ENCODE data around the gene PIEZO2.

PIEZO2 gene

DNA sequence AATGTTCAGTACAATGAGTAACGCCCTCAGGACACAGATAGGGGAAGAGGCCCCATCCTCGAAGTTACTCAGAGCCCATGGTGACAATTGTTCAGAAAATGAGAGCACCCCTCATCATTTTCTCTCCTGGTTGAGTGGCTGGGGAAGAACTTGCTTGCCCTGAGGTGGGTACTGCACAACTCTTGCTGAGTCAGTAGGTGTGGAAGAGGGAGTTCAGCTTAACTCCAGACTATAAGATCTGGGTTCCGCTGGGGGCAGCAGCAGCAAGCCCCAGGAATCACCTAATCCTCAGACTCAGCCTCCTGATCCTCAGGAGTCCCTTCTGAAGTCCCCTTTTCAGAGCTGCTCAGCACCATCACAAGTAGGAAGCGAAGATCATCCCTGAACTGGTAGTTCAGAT, 123.7 kb downstream of the PIEZO2 start:
- DNase-seq (ENCODE audit: low spot score) = no peak

DNA sequence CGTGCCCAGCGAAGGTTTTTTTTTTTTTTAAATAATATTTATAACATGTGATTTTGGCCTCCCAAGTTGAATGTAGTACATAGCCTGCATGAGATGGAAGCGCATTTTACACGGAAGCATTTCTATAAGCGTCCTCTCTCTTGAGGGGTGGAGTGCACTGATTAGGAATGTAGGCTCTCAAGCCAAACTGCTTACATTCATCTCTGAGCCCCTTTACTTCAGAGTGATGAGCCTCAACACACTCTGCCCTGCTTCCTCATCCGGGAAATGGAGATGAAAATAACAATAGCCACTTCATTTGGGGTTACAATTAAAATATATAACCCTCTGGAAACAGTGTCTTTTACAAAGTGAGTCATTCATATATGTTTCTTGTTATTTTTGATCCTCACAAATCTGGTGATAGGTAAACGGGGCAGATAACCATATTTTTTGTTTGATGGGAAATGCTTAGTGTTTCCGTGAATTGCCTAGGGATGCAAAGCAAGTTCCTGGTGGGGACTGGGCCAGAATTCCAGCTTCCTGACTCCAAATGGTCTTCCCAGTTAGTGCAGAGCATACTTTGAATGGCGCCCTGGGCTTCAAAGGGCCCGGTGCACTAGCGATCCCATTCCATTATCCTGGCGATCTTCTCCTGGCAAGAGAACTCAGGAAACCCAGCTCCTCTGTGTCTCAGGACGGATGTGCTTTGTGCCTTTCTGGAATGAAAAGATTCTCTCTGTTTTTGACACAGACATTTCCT, 124.3 kb downstream of the PIEZO2 start:
- no peak for DNase-seq (ENCODE audit: low spot score)

DNA sequence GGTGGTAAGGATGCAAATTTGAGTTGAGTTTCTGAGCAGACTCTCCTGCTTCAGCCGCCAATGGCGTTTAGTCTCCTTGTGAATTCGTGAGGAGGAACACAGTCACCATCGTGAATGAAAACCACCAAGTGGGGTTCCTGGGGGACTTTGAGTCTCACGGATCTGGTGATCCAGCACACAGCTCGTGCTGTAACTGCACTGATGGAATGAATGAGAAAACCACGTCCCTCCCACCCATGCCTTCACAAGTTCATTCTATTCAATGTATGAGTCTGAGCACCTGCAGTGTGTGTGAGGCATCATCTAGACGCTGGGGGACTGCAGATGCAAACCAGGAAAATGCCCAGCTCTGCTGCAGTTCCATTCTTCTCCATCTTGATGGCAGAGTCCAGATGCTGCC, 127.9 kb downstream of the PIEZO2 start:
- DNase-seq (ENCODE audit: low spot score) = no peak

DNA sequence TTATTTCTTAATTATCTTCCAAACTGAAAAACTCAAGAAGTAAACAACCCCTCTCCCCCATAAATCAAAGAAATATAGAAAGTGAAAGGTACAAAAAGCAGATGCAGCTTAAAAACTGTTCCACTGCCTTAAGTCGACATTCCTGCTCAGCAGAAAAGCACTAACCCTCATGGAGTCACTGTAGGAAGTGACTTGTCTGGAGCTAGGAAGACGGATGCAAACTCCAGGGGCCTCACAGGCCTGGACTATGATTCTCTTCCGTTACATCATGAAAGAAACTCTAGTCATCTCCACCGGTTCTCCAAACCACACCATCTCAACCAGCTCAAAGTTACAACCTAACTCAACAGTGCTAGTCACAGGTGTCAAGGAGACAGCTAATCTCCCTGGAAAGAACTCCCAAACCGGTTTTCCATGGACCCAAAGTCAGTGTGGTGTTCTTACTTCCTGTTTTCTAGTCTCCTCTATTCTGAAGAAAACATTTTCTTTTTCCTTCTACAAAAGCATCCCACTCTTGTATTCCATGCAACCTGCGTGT, 128.4 kb downstream of the PIEZO2 start:
- DNase-seq (ENCODE audit: low spot score) = no peak

DNA sequence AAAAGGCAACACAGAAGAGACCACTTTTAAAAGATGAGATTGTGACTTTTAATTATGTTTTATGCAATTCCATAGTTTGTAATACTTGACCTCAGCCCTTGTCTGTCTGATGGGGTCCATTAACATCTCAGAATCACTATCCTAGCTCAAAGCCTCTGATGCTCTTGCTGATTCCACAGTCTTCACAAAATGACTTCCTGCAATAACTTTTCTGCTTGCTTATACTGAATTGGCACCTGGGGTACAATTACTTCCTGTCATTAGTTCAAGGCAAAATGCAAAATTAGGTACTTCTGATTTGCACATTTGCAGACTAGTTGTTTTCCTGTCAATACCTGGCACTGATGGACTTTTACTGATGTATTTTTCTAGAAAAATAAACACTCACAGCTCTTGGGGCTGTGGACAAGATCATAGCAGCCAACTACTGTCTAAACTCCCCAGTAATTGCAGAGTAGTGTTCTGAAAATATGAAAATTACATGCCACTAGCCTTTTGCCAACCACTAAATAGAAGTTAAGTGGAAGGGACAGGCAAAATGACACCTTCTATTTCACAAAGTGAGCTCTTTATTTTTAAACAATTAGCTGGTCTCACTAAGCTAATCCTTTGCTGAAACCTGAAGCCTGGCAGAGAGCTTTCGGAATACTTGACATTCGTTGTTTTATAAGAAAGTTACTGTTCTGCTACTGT, 129.1 kb downstream of the PIEZO2 start:
- no peak for DNase-seq (ENCODE audit: low spot score)

DNA sequence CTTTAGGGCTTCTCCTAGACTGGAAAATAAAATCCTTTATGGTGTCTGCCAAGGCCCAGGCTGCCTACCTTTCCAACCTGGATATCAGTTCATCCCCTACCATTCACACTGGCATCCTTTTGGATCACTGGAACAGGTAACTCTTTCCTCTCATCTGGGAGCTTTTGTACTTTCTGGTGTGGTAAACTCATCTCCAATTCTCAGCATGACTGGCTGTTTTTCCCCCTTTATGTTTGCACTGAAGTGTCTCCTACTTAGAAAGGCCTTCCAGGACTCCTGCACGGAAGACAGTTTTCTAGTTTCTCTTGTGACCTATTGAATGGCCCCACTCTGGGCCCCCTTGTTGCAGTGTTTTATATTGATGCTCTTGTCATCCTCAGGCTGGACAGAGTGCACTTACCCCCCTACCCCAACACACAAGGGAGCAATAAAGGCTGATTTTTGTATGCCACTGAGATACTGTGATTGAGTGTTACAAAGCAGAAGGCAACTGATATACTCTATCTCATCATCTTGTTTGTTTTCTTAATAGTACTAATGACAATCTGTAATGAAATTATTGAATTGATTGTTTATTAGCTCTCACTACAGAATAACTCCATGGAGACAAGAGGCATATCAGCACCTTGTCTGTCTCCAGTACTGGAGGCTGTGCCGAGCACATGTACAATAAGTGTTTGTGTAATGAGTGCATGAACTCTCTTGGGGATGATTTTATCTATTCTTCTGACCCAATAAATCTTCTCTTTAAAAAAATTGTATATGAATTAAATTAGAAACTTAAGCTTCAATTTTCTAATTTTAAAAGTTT, 129.9 kb downstream of the PIEZO2 start:
- DNase-seq (ENCODE audit: low spot score) = no peak

DNA sequence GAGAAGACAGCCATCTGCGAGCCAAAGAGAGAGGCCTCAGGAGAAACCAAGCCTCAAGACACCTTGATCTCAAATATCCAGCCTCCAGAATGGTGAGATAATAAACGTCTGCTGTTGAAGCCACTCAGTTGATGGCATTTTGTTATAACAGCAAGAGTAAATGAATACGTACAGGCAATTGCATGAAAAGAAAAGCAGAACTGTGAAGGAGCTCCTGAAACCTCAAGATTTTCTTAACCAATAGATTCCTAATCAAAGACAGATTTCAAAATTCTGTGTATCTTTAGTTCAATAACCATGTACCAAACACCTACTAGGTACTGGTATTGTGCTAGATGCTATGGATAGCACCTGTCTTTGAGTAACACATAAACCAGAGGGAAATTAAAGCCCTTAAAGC, 139.5 kb downstream of the PIEZO2 start:
- no peak for DNase-seq (ENCODE audit: low spot score)

DNA sequence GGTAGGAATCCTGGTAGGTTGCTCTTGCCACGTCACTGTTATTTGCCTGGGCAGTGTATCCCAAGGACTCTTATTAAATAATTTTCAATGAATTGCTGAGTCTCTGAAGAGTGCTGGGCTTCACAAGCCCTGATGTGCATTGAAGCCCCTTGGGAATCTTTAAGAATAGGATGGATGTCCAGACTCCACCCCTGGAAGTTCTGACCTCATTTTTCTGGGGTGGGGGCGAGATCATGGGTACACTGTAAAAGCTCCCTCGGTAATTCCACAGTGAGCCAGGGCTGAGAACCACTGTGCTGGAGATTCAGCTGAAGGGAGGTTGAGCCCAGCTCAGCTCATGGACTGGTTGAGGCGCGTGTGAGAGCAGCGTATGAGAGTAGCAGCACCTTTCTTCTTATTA, 140.2 kb downstream of the PIEZO2 start:
- no peak for DNase-seq (ENCODE audit: low spot score)

DNA sequence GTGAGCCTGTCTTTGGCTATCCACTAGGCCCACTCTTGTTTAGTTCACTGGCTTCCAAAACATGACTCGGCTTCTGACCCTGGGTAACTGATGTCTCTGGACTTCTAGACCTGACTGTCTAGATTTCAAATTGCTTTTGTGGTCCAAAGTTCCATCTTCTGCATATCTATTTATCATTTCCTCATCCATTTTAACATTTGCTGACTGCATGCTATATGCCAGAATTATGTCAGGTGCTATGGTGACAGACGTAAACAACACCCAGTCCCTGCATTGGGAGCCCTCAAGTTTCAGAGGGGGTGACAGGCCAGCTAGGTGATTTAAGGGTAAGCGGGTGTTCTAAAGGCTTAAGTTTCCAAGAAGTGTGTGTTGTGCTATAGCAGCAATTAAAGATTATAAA, 140.9 kb downstream of the PIEZO2 start:
- no peak for DNase-seq (ENCODE audit: low spot score)

DNA sequence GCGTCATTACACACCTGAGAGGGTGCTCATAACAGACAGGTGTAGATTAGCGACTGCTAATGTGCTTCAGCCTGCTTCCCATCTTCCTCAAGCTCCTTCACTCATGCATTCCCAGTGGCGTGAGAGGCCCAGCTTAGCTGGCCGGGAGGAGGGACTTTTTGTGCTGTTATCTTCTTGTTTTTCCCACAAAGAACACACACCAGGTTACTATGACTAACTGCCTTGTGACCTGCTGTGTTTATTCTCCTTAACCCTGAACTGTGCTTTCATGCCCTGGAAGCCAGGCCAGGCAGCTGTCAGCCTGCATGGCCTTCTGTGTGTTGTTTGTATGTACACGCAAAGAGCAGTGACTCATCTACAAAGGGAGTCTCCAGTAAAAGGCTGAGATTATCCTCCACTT, 143.8 kb downstream of the PIEZO2 start:
- DNase-seq (ENCODE audit: low spot score) = peak; percentile 12

DNA sequence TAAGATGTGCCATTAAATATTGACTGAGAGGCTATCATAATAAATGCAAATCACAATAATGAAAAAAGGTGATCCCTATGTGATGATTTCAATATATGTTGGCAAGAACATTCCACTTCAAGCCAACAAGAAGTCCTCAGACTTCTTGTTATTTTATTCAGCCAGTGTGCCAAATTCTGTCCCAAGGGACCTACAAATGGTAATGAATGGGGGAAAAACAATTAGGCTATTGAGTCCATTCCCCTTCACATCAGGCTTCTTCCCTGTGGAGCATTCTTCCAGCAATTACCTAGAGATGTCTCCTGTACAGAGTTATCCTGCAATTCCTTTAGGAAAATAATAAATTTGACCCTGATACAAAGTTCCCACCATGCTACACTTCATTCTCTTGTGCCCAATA, 144.4 kb downstream of the PIEZO2 start:
- no peak for DNase-seq (ENCODE audit: low spot score)

DNA sequence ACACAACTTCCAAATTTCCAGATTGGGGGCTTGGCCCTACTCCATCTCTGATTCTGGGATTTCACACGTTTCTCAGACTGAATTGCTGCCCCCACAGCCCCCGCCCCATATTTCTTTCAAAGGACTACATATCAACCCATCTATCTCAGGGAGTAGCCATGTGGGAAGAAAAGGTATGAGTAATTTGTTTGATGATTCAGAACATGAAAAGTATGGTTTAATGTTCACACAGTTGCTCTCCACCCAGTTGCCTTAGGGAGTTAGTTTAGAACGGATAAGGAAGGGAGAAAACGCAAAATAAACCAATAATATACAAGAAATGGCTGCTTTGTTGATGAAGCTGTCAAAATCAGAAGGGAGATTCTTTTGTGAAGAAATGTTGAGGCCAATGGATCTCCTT, 145.1 kb downstream of the PIEZO2 start:
- no peak for DNase-seq (ENCODE audit: low spot score)

DNA sequence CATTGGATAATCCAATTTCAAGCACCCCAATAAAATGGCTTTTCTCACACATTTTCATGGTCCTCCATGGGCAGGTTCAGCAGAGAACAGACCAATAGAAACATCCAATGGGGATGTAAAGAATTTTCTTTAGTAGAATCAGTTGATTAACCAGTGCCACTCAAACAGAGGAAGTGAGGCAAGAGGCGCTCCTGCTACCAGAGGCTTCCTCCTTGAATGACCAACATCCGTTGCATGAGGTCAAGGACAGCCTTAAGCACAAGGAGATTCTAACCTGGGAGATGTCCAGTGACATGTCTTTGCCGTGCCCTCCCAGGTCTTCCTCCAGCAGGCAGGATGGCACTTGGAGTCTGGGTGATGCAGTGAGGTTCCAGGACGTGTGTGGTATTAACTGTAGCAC, 146.6 kb downstream of the PIEZO2 start:
- no peak for DNase-seq (ENCODE audit: low spot score)

DNA sequence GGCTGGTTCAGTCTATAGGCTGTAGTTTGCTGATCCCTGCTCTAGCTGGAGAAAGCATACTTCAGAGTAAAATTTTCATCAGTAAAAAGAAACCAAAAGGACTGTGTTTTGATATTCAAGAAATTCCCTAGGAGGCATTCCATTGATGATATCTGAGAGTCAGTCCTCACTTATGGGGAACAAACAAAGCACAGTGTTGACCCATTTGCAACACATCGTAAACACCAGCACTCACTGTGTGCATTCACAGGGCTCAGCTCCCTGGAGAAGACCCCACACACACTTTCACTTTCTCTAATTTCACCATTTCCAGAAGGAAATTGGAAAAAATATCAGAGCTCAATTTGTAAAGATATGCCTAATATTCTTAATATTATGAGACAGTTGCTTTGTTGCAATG, 147.1 kb downstream of the PIEZO2 start:
- no peak for DNase-seq (ENCODE audit: low spot score)

DNA sequence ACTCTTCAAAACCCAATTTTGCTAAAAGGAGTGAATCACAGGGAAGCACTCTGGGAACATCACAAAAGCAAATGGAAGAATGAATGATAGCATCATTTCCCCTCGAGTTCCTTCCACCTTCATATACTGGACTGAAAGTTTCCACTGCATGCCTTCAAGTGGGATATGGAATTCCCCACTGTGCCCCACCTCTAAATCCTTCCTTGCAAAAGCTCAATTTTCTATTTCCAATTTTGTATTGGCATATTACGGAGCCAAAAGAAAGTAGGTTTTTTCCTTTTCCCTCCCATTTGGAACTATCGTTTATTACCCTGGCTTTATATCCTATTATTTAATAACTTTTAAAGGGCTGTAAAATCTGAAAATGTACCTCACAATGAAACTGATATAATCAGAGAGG, 149.3 kb downstream of the PIEZO2 start:
- DNase-seq (ENCODE audit: low spot score) = no peak

DNA sequence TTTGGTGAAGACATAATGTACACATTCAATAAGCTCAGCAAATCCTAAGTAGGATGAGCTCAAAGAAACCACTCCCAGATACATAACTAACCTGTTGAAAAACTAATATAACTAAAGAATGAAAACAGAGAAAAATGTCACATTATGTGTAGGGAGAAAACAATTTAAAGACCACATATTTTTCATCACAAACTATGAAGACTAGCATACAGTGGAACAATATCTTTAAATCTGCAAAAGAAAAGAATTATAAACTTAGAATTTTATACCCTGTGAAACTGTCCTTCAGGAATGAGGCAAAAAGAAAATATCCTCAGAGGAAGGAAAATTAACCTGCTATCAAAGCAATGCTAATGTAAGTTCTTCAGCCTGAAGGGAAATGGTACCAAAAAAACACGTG, 151.5 kb downstream of the PIEZO2 start:
- no peak for DNase-seq (ENCODE audit: low spot score)

DNA sequence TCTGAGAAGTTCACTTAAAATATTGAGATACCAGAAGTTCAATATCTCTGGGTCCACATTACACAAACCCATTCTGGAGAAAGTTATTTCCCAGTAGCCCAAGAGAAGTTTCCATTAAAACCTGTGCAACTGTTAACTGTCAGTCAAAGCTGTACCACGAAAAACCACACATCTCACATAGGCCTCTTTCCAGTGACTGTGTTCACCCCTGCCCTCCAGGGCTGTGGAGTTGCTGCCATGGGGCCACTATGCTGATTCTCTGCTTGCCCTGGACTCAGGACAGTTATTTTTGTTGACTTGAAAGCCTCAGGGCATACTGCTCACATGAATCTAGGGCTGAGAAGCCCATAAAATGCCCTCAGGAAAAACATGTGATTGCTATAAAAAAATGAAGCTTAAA, 153.8 kb downstream of the PIEZO2 start:
- DNase-seq (ENCODE audit: low spot score) = no peak

DNA sequence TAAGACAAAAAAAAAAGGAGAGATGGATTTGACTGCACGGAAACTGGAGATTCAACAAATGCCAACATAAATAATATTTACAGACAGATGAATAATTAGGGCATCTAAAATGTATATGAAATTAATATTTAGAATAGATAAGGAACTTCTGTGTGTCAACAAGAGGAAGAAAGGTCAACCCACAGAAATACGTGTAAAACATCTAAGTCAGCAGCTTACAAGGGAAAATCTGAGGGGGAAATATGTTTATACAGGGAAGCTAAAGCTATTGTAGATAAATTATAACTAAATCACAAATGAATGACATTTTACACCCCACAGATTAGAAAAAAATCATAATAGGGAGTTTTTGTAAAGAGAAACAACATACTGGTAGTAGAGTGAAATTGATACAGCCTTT, 159.9 kb downstream of the PIEZO2 start:
- no peak for DNase-seq (ENCODE audit: low spot score)

DNA sequence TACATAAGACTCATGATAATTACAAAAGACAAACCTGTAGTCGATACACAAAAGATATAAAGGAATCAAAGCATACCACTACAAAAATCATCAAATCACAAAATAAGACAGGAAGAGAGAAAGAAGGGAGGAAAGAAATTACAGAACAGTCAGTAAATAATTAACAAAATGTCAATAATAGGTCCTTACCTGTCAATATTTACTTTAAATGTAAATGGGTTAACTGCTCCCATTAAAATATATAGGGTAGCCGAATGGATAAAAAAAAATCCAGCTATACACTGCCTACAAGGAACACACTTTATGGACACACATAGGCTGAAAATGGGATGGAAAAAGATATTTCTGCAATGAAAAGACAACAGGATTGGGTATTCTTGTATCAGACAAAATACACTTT, 163.7 kb downstream of the PIEZO2 start:
- no peak for DNase-seq (ENCODE audit: low spot score)

DNA sequence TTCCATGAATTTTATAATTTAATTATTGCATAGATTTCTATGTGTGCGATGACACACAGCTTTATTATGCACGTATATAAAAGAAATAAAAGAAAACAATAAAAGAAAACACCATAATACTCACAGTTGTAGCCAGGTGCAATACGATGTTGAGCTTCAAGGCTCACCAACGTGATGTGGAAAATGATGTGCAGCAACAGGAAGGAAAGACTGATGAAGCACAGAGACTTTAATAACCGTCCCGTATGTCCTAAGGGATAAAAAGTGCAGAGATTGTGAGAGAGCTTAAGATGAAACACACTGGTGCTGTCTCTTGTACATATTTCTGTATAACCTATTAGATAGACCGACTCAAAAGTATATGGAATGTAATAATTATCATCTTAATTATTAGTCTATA, 170.0 kb downstream of the PIEZO2 start:
- no peak for DNase-seq (ENCODE audit: low spot score)

DNA sequence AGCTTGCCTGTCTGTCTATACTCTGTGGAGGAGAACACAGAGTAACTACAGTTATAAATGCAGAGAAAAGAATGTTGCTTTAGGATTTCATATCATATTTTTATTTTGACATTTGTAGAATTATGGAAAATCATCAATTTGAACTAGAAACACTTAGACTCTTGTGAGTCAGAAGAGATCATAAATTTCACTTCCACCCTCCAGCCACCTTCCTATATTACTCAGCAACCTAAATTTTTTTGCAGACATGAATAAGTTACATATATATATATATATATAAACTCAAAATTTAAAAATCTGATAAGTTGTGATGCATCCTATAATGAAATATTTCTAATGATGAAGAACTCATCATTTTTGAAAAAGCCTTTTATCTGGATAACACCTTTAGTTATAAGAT, 172.3 kb downstream of the PIEZO2 start:
- DNase-seq (ENCODE audit: low spot score) = no peak

DNA sequence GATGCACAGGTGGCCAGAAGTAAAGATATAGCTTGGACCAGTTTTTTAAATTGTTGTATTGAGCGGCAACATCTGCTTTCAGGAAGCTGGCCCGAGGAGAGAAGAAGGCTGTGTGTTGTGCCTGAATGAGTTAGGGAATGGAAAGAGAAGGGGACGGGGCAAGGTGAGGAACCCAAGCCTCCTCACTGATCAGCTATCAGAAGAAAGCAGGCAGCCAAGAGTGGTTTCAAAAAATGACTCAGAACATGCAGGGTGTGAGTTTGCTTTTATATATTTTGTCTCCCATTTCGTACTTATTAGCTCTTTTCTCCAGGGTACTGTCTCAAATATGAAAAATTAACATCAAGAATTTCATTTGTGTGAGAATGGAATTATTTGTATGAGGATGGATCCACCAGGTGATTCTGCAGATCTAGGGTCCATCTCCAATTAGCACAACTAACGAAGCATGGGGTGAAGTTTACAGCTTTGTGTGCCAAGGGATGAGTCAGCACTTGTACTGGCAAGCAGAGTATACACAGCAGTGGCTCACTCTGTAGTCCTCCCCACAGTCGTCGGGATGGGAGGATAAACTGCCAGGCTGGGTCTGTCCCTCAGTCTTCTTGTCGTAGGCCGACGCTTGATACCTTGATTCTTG, 175.7 kb downstream of the PIEZO2 start:
- no peak for DNase-seq (ENCODE audit: low spot score)

Data from iPS-NIHi11 (cell line).